GM12891 (cell line): ENCODE measurements around the gene DBNL.

Experiments
- POLR2A ChIP-seq: IDR thresholded peaks from 2 replicates; pipeline ENCODE4 v1.6.1; 2011; ENCODE audit warnings: low read depth, low read length, control low read depth
- POLR2AphosphoS5 ChIP-seq: IDR thresholded peaks from 2 replicates; pipeline ENCODE4 v1.6.1; 2011; ENCODE audit warnings: low read depth, low read length, control low read depth

DNA sequence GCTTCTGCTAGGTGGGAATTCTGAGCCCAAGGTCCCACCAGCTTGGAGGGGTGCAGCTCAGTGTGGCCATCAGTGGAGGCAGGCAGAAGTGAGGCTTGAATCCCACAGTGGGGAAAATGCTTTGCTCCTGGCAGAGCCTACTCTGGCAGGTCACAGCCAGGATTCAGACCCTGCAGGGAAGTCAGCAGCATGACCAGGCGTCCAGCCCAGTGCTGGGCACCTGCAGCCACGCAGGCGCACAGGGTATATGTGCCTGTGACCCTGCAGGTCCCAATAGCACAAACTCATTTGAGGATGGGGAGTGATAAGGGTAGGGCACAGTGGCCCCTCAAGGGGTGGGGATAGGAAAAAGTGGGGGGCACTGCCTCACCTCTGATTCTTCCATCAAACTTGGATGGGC, 51.3 kb downstream of the DBNL start:
- no peak for TF ChIP-seq POLR2AphosphoS5
- TF ChIP-seq POLR2A: no peak
